Measurements from ENCODE around the gene MFSD1.
"Not testable (repeated sequence)": the region's sequence is repeated elsewhere in the genome, so short reads cannot be mapped to it uniquely, and the experiment has no call there.

The MFSD1 gene

DNA sequence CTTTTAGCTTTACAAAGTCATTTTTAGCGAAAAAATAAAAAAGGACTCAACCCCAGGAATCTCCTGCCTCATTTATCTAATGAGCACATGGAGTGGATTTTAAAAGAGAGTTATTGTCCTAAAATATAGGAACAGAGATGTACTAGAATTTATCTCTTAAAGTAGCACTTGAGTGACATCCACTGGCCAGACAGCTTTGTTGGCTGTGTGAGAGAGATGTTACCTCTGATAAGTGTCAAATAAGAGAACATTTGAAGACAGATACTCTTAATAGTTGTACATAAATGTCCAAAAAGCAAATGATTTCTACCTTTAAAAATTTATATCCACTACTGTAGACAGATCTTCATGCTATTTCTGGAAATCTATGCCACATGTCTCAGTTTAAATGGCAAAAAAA lies 12.3 kb upstream of the MFSD1 start:
- DNase-seq (ENCODE audit: low spot score in 2 of 2) (no peak), ATAC-seq (no peak)
- no peaks in the 10 kb centered on the region for H3K36me3 Mint-ChIP-seq
- no peaks in the 10 kb centered on the region for H3K9me3 Mint-ChIP-seq
- H3K4me3 Mint-ChIP-seq: no peak overlapping the region
- peaks cover 5% of the 10 kb centered on the region for H3K4me1 Mint-ChIP-seq
- no peak overlapping the region for H3K27ac Mint-ChIP-seq

DNA sequence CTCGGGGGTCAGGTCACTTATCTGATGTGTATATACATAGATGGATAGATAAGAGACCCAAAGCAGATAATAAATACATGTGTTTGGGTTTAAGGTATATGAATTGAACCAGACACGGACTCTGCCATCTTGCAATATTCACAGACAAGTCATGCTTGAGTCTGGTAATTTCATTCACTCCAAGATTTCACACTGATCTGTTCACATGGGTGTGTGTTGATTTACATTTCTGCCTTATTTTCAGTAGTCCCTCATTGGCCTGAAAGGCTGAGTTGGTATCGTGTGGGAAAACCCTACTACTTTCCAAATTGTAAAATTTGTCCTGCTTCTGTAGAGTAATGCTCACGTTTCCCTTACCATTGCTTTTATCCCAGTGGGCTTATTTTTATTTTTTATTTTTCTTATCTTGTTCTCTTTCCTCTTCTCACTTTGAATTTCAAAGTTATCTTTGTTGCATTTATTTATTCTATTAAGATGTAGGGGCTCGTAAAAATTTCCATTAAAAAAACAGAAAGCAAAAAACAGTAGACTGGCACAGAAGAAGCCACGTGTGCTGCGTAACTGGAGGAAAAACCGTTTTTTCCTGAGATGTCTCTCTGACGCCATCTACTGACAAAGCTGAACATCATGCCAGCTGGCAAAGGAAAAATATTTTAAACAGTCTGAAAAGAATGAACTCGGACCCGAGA lies 10.8 kb upstream of the MFSD1 start:
- Mint-ChIP-seq H3K9me3 (no peaks in the 10 kb centered on the region), H3K4me1 (peaks cover 5% of the 10 kb centered on the region), H3K36me3 (no peaks in the 10 kb centered on the region), H3K27ac (no peak overlapping the region), H3K4me3 (peak overlapping the region; percentile 56)
- no peak for DNase-seq (ENCODE audit: low spot score in 2 of 2)
- ATAC-seq: no peak

DNA sequence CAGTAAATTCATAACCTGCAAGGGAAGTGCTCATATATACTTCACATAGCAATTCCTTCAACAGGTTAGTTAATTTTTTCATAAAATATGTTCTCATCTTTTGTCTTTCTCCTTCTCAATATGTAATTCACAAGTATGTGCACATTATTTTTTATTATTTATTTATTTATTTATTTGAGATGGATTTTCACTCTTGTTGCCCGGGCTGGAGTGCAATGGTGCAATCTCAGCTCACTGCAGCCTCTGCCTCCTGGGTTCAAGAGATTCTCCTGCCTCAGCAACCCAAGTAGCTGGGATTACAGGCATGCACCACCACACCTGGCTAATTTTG lies 10.3 kb upstream of the MFSD1 start:
- H3K27ac Mint-ChIP-seq; H3K4me1 Mint-ChIP-seq; H3K36me3 Mint-ChIP-seq; DNase-seq (ENCODE audit: low spot score in 2 of 2); H3K9me3 Mint-ChIP-seq; ATAC-seq: not testable (repeated sequence)
- H3K4me3 Mint-ChIP-seq: peak overlapping the region; percentile 56

DNA sequence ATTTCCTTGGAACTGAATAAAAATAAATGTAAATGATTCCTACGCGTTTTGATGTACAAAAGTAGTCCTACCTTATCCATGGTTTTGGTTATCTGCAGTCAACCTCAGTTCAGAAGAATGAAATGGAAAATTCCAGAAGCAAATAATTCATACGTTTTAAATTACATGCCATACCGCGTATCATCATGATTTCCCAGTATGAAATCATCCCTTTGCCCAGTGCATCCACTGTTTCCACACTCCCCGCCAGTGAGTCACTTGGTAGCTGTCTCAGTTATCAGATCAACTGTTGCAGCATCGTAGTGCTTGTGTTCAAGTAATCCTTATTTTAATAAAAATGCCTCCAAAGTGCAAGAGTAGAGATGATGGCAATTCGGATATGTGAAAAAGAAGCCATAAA lies 9.1 kb upstream of the MFSD1 start:
- DNase-seq (ENCODE audit: low spot score in 2 of 2): no peak
- no peak overlapping the region for H3K4me3 Mint-ChIP-seq

DNA sequence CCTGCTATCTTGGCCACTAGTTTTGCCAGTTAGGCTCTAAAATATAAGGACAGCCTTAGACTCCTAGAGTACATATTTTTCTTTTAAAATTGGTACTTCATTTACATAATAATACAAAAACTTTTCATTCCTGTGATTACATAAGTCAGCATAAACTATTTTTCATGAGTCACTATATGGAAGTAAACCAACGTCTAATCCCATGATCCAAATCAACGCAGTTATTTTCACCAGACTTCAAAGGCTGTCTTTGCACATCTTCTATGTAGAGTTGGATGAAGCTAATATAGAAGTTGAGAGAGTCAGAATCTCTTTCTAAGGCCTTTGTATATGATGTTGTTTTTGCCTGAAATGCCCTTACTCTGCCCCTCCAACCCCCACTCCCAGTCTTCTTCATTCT lies 7.6 kb upstream of the MFSD1 start:
- Mint-ChIP-seq H3K4me1 (peaks cover 5% of the 10 kb centered on the region), H3K36me3 (no peaks in the 10 kb centered on the region), H3K27ac (no peak overlapping the region), H3K4me3 (no peak overlapping the region), H3K9me3 (no peaks in the 10 kb centered on the region)
- no peak for ATAC-seq
- DNase-seq (ENCODE audit: low spot score in 2 of 2): no peak

More for the DNA sequence above, 9.1 kb upstream of the MFSD1 start:
- no peaks in the 10 kb centered on the region for H3K36me3 Mint-ChIP-seq
- no peak for ATAC-seq
- no peak overlapping the region for H3K27ac Mint-ChIP-seq
- peaks cover 5% of the 10 kb centered on the region for H3K4me1 Mint-ChIP-seq
- no peaks in the 10 kb centered on the region for H3K9me3 Mint-ChIP-seq

DNA sequence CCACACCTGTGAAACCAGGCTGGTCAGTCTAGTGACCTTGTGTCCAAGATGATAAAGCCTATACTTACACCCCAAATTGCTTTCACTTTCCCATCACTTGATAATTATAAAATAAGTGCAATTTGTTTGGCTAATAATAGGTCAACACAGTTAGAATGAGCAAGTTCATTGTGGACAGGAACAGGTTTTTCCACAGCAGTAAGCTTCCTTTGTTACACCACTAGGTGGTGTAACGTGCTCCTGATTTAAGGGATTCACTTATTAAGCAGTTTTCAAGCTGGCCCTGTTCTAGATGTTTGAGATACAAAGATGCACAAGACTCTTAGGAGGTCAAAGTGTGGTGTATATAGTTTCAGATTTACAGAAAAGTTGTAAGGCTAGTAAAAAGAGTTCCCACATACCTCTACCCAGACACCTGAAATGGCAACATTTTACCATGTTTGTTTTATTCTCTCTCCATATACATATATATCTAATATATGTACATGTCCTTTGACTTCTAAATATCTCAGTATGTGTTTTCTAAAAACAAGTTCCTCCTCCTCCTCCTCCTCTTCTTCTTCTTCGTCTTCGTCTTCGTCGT lies 6.8 kb upstream of the MFSD1 start:
- no peak for DNase-seq (ENCODE audit: low spot score in 2 of 2)
- H3K36me3 Mint-ChIP-seq: no peaks in the 10 kb centered on the region
- peak; percentile 39 for ATAC-seq
- no peak overlapping the region for H3K4me3 Mint-ChIP-seq
- H3K9me3 Mint-ChIP-seq: no peaks in the 10 kb centered on the region
- no peak overlapping the region for H3K27ac Mint-ChIP-seq
- H3K4me1 Mint-ChIP-seq: peaks cover 5% of the 10 kb centered on the region

DNA sequence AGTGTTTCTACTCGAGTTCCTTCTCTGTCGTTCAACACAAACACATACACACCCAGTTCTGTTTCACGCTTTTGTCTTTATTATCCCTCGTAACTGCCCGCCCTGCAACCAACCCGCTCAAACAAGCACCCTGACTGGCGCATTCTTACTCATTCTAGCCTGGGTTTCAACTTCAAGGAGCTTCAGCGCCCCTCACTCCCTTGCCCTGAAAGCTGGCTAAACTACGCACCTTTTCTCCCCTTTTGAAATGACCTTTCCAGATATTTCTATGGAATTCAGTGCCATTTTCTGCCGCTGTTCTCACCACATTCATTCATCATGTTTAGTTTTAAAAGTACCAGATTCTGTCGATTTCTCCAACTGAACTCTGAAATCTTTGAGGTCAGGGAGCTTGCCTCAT lies 653 bp upstream of the MFSD1 start:
- Mint-ChIP-seq H3K4me1 (peaks cover 24% of the 10 kb centered on the region), H3K4me3 (peak overlapping the region; percentile 80), H3K9me3 (no peaks in the 10 kb centered on the region), H3K27ac (peak overlapping the region; percentile 89), H3K36me3 (peaks cover 19% of the 10 kb centered on the region)
- DNase-seq (ENCODE audit: low spot score in 2 of 2) (no peak), ATAC-seq (no peak)

DNA sequence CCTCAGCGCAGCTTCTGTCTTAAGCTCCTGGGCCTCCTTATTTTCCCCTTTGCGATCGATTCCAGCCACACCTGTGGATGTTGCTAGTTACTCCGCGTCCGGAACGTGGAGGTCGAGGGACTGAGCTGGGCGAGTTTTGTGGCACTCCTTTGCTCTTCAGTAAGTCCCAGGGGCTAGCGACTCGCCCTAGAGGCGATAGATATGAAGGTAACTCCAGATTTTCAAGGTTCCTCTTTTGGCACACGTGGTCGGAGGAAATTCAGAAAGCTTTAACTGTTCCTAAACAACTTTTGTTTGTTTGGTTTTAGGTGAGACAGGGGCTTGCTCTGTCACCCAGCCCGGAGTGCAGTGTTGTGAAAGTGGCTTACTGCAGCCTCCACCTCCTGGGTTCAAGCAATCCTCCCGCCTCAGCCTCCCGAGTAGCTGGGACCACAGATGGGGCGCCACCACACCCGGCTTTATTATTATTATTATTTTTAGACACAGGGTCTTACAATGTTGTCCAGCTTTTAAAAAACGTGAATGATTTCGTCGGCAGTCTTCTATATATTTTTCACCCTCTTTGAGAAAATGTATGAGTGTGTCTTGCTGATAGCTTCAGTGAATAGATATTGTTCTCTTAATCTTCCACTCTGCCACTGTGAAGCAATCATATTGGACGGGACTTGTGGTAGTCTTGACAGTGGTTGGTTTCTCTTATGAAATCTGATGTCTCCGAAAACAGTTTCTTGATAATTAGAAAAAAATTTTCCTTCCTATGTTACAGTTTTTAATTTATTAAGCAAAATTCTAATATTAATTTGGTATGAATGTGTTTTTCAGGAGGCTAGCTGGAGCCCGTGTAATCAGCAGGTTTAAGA lies 785 bp downstream of the MFSD1 start:
- peaks cover 24% of the 10 kb centered on the region for H3K4me1 Mint-ChIP-seq
- H3K27ac Mint-ChIP-seq: peak overlapping the region; percentile 89
- H3K4me3 Mint-ChIP-seq: peak overlapping the region; percentile 80
- no peak for DNase-seq (ENCODE audit: low spot score in 2 of 2)
- H3K9me3 Mint-ChIP-seq: no peaks in the 10 kb centered on the region
- peak; percentile 29 for ATAC-seq
- peaks cover 31% of the 10 kb centered on the region for H3K36me3 Mint-ChIP-seq

DNA sequence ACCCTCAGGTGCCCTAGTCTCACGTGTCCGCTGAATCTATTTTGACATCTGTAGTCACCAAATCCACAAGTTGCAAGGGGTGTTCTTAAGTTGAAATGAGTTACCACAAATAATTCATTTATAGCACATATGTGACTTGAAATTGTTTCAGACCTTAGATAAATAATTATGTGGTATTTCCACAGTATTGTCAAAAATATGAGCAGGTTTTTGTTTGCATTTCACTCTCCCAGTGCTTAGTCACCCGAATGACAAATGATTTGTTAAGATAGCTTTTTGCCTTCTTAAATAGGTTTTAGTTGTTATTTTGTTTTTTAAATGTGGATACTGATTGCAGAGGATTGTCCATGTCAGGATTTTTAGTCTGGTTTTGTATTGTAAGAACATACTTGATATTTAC lies 2.6 kb downstream of the MFSD1 start:
- no peak for ATAC-seq
- Mint-ChIP-seq H3K4me3 (no peak overlapping the region), H3K9me3 (no peaks in the 10 kb centered on the region), H3K4me1 (peaks cover 31% of the 10 kb centered on the region), H3K36me3 (peaks cover 49% of the 10 kb centered on the region), H3K27ac (no peak overlapping the region)
- DNase-seq (ENCODE audit: low spot score in 2 of 2): no peak

DNA sequence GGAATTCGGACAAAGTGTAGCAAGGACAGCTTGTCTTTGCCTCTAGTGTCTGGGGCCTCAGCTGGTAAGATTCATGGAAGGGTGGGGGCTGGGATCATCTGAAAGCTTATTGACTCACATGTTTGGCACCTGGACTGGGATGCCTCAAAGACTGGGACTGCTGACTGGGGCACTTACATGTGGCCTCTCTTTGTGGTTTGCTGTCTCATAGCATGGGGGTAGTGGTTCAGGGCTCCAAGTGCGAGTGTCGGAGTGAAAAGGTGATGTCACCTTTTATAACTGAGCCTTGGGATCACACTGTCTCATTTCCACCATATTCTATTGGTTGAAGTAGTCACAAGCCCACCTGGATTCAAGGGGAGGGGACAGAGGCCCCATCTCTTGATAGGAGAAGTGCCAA lies 6.8 kb downstream of the MFSD1 start:
- H3K4me3 Mint-ChIP-seq: no peak overlapping the region
- no peak for DNase-seq (ENCODE audit: low spot score in 2 of 2)
- H3K27ac Mint-ChIP-seq: peak overlapping the region; percentile 21
- peaks cover 13% of the 10 kb centered on the region for H3K4me1 Mint-ChIP-seq
- H3K9me3 Mint-ChIP-seq: no peaks in the 10 kb centered on the region
- peak; percentile 81 for ATAC-seq
- peaks cover 80% of the 10 kb centered on the region for H3K36me3 Mint-ChIP-seq

DNA sequence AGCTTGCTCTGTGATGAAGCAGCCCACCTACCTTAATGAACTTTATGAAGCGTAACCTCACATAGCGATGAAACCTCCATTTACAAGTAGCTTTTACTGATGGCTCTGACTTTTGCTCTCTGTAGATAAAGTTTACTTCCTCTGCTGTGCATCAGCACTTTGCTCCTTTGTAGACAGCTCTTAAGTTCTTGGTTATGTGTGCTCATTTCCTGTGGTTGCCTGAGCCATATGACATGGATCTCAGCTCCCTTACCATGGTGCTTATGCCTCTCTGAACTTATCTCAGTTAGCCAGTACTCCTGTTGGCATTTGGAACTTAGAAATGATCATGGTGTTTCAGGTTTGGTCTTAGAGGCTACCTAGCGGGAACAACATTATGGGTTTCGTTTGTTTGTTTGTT lies 7.8 kb downstream of the MFSD1 start:
- peaks cover 12% of the 10 kb centered on the region for H3K4me1 Mint-ChIP-seq
- H3K27ac Mint-ChIP-seq: no peak overlapping the region
- no peak overlapping the region for H3K4me3 Mint-ChIP-seq
- no peak for DNase-seq (ENCODE audit: low spot score in 2 of 2)
- no peaks in the 10 kb centered on the region for H3K9me3 Mint-ChIP-seq
- ATAC-seq: peak; percentile 82
- peaks cover 90% of the 10 kb centered on the region for H3K36me3 Mint-ChIP-seq

DNA sequence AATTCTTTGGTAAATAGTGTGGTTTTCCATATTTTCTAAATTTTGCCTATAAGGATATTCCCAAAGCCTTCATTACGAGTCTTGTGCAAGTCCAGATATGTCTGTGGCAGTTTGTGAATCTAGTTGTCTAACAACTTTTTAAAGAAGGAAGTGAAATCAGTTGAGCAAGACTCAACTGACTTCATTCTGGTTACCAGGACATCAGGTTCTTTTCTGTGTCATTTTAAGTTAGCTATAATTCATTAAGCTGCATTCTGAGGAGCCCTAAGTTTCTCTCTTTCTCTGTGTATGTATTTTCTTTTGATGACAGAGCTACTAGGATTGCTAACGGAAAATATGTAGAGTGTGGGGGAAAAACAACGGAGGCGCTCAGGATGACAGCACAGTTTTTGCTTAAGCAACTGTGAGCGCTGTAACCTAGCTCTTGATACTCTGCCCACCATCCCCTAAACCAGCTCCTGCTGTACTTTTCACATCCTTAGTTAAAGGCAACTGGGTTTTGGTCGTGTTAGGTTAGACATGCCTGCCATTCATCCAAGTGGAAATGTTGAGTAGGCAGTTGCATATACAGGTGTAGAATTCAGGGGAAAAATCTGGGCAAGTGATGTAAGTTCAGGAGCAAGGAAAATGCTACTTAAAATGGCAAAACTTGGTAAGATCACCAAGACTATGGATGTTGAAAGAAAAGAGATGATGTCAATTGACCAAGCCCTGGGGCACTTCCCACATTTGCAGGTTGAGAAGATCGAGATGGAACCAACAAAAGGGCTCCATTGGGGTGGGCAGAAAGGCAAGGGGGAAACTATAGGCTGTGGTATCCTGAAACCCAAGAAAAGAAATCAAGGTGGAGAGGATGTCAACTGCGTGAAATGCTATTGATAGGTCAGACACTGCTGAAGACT lies 9.2 kb downstream of the MFSD1 start:
- Mint-ChIP-seq H3K27ac (no peak overlapping the region), H3K4me1 (peaks cover 12% of the 10 kb centered on the region), H3K4me3 (no peak overlapping the region), H3K36me3 (peaks cover 90% of the 10 kb centered on the region), H3K9me3 (no peaks in the 10 kb centered on the region)
- ATAC-seq (no peak), DNase-seq (ENCODE audit: low spot score in 2 of 2) (no peak)

DNA sequence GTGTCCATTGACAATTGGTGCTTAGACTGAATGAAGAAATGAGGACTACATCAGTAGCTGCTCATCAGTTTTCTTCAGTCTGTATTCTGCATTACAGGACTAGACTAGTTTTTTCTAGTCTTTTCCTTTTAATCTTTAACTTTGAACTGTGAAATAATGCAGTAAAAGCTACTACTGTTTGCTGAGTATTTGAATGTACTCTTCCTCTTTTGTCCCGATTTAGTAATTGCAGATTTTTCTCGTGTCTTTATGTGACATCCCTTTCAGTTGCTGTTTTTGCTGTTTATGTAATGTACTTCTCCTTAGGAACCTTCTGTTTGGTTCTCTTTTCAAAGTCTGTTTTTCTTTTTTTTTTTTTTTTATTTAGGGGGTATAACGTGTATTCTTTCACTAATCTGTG lies 17.4 kb downstream of the MFSD1 start:
- Mint-ChIP-seq H3K4me1 (no peaks in the 10 kb centered on the region), H3K4me3 (no peak overlapping the region), H3K36me3 (peaks cover 69% of the 10 kb centered on the region), H3K27ac (no peak overlapping the region), H3K9me3 (no peaks in the 10 kb centered on the region)
- no peak for ATAC-seq
- no peak for DNase-seq (ENCODE audit: low spot score in 2 of 2)

DNA sequence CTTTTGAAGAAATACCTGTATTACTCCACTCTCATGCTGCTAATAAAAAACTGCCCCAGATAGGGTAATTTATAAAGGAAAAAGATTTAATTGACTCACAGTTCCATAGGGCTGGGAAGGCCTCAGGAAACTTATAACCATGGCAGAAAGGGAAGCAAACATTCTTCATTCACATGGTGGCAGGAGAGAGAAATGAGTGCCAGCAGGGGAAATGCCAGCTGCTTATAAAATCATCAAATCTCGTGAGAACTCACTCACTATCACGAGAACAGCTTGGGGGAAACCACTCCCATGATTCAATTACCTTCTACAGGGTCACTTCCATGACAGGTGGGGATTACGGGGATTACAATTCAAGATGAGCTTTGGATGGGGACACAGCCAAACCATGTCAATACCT lies 18.7 kb downstream of the MFSD1 start:
- Mint-ChIP-seq H3K4me1 (no peaks in the 10 kb centered on the region), H3K4me3 (no peak overlapping the region), H3K36me3 (peaks cover 69% of the 10 kb centered on the region), H3K27ac (no peak overlapping the region), H3K9me3 (no peaks in the 10 kb centered on the region)
- no peak for DNase-seq (ENCODE audit: low spot score in 2 of 2)
- ATAC-seq: no peak

DNA sequence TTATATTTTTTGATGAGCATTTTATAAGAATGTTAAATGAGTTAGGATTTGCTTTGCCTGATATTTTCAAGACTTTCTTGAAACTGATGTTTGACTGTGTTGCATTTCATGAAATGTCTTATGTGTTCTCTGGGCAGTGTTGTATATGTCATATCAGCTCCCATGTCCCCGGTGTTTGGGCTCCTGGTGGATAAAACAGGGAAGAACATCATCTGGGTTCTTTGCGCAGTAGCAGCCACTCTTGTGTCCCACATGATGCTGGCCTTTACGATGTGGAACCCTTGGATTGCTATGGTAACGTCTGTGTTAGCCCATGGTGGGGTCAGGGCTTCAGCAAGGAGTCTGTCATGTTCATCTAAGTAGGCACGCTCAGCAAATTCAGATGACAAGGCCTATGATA lies 20.0 kb downstream of the MFSD1 start:
- Mint-ChIP-seq H3K4me1 (no peaks in the 10 kb centered on the region), H3K36me3 (peaks cover 81% of the 10 kb centered on the region), H3K9me3 (no peaks in the 10 kb centered on the region), H3K27ac (no peak overlapping the region), H3K4me3 (no peak overlapping the region)
- DNase-seq (ENCODE audit: low spot score in 2 of 2): no peak
- ATAC-seq: no peak

Measured in stimulated activated effector memory CD8-positive, alpha-beta T cell treated with anti-CD3 and anti-CD28 coated beads, Interleukin-12 subunit alpha, Interleukin-12 subunit beta, amount 100 ng/mL, for 72 hours (primary cell).